Activated T-cell treated with anti-CD3 and anti-CD28 coated beads, Interleukin-2, amount 50 U/mL, for 72 hours (primary cell): ENCODE measurements around the gene LDLRAD4. TPM values are rescaled to one million over a fixed set of nuclear protein-coding genes. Genes with fewer than 3 reads are reported as not detected.

Experiments
- ATAC-seq, 2 donors: fragments of 150-1000 bp; cut with Tn5 transposase; replicated peaks in 1 of 2; 2 replicates each; pipeline ENCODE4 v1.10.0; 2021; ENCODE audit warnings: moderate library complexity in 2 of 2, mild to moderate bottlenecking in 1 of 2
- DNase-seq, 2 donors: peaks; one replicate each; pipeline ENCODE4 v3.0.0; 2021 to 2022; ENCODE audit warnings: mixed read lengths in 1 of 2
- H3K27ac Mint-ChIP-seq: one replicate; pipeline ENCODE4 v1.8.0; 2022; ENCODE audit warnings: mild to moderate bottlenecking, moderate library complexity, mixed read lengths
- H3K27me3 Mint-ChIP-seq: one replicate; pipeline ENCODE4 v1.8.0; 2022; ENCODE audit warnings: low read depth, mixed read lengths
- H3K36me3 Mint-ChIP-seq, 2 donors: one replicate each; pipeline ENCODE4 v1.8.0; 2022; ENCODE audit warnings: mixed read lengths in 2 of 2, mild to moderate bottlenecking in 1 of 2; ENCODE audit not compliant: insufficient read depth in 2 of 2
- H3K4me1 Mint-ChIP-seq: one replicate; pipeline ENCODE4 v1.8.0; 2022; ENCODE audit warnings: low read depth, mixed read lengths
- H3K4me3 Mint-ChIP-seq, 2 donors: one replicate each; pipeline ENCODE4 v1.8.0; 2022; ENCODE audit warnings: mild to moderate bottlenecking in 2 of 2, mixed read lengths in 2 of 2, moderate library complexity in 2 of 2
- H3K9me3 Mint-ChIP-seq, 2 donors: one replicate each; pipeline ENCODE4 v1.8.0; 2022; ENCODE audit warnings: mixed read lengths in 2 of 2
- total RNA-seq, 2 donors: library from RNA; stranded (reverse); gene quantifications; one replicate each; pipeline ENCODE4 v1.2.3, GENCODE V29; 2022

The LDLRAD4 gene
- total RNA-seq, 2 donors from 2014 or later, result 46.0 to 47.2 TPM

GRCh38 chr18:13641551-13642439, 423.2 kb downstream of the LDLRAD4 start:
- no peak overlapping the region for H3K4me3 Mint-ChIP-seq
- no peak overlapping the region for H3K27ac Mint-ChIP-seq
- no peak for DNase-seq
- H3K36me3 Mint-ChIP-seq, result peaks cover 1 to 2% of the 10 kb centered on the region in 2 donors
- no peak for ATAC-seq
- H3K4me1 Mint-ChIP-seq, result no peaks in the 10 kb centered on the region
- H3K27me3 Mint-ChIP-seq, result no peaks in the 10 kb centered on the region
- peaks cover 0 to 2% of the 10 kb centered on the region in 2 donors for H3K9me3 Mint-ChIP-seq

GRCh38 chr18:13642440-13642827, 423.9 kb downstream of the LDLRAD4 start:
- no peak overlapping the region for H3K4me3 Mint-ChIP-seq
- no peak overlapping the region for H3K27ac Mint-ChIP-seq
- H3K4me1 Mint-ChIP-seq, result no peaks in the 10 kb centered on the region
- ATAC-seq (no peak), DNase-seq (no peak)
- H3K36me3 Mint-ChIP-seq, result peaks cover 1 to 2% of the 10 kb centered on the region in 2 donors
- no peaks in the 10 kb centered on the region for H3K27me3 Mint-ChIP-seq
- peaks cover 0 to 2% of the 10 kb centered on the region in 2 donors for H3K9me3 Mint-ChIP-seq

- DNase-seq (no peak), ATAC-seq (no peak)
- peaks cover 1 to 2% of the 10 kb centered on the region in 2 donors for H3K36me3 Mint-ChIP-seq
- no peaks in the 10 kb centered on the region for H3K4me1 Mint-ChIP-seq
- H3K4me3 Mint-ChIP-seq, result no peak overlapping the region
- no peaks in the 10 kb centered on the region for H3K27me3 Mint-ChIP-seq
- H3K9me3 Mint-ChIP-seq, result peaks cover 0 to 2% of the 10 kb centered on the region in 2 donors
- H3K27ac Mint-ChIP-seq, result no peak overlapping the region
Measured at GRCh38 chr18:13643261-13643751, 424.7 kb downstream of the LDLRAD4 start.

GRCh38 chr18:13645093-13645492, 426.5 kb downstream of the LDLRAD4 start:
- H3K36me3 Mint-ChIP-seq, result peaks cover 1 to 2% of the 10 kb centered on the region in 2 donors
- H3K27me3 Mint-ChIP-seq, result no peaks in the 10 kb centered on the region
- H3K4me3 Mint-ChIP-seq, result no peak overlapping the region
- H3K4me1 Mint-ChIP-seq, result no peaks in the 10 kb centered on the region
- H3K27ac Mint-ChIP-seq, result no peak overlapping the region
- H3K9me3 Mint-ChIP-seq, result peaks cover 0 to 2% of the 10 kb centered on the region in 2 donors
- no peak for ATAC-seq
- no peak for DNase-seq

- Mint-ChIP-seq H3K27me3 (no peaks in the 10 kb centered on the region), H3K36me3 (no peaks in the 10 kb centered on the region), H3K4me3 (no peak overlapping the region), H3K9me3 (no peaks in the 10 kb centered on the region), H3K27ac (no peak overlapping the region), H3K4me1 (no peaks in the 10 kb centered on the region)
- ATAC-seq (no peak), DNase-seq (no peak)
Measured at GRCh38 chr18:13646633-13647032, 428.1 kb downstream of the LDLRAD4 start.

GRCh38 chr18:13647761-13648160, 429.2 kb downstream of the LDLRAD4 start:
- Mint-ChIP-seq H3K4me1 (no peaks in the 10 kb centered on the region), H3K4me3 (no peak overlapping the region), H3K9me3 (no peaks in the 10 kb centered on the region), H3K27ac (no peak overlapping the region), H3K27me3 (no peaks in the 10 kb centered on the region), H3K36me3 (no peaks in the 10 kb centered on the region)
- DNase-seq (no peak), ATAC-seq (no peak)

- Mint-ChIP-seq H3K9me3 (no peaks in the 10 kb centered on the region), H3K27ac (no peak overlapping the region), H3K4me3 (no peak overlapping the region), H3K36me3 (no peaks in the 10 kb centered on the region), H3K27me3 (no peaks in the 10 kb centered on the region), H3K4me1 (no peaks in the 10 kb centered on the region)
- no peak for ATAC-seq
- no peak for DNase-seq
Measured at GRCh38 chr18:13649397-13650390, 431.1 kb downstream of the LDLRAD4 start.

- H3K9me3 Mint-ChIP-seq, result no peaks in the 10 kb centered on the region
- DNase-seq, result no peak
- no peaks in the 10 kb centered on the region for H3K4me1 Mint-ChIP-seq
- no peak overlapping the region for H3K27ac Mint-ChIP-seq
- no peak for ATAC-seq
- H3K36me3 Mint-ChIP-seq, result no peaks in the 10 kb centered on the region
- H3K4me3 Mint-ChIP-seq, result no peak overlapping the region
- H3K27me3 Mint-ChIP-seq, result no peaks in the 10 kb centered on the region
Measured at GRCh38 chr18:13653746-13654433, 435.3 kb downstream of the LDLRAD4 start.

- Mint-ChIP-seq H3K4me1 (no peaks in the 10 kb centered on the region), H3K9me3 (no peaks in the 10 kb centered on the region), H3K4me3 (no peak overlapping the region), H3K27ac (no peak overlapping the region), H3K27me3 (no peaks in the 10 kb centered on the region), H3K36me3 (no peaks in the 10 kb centered on the region)
- ATAC-seq, result no peak
- no peak for DNase-seq
Measured at GRCh38 chr18:13657974-13658373, 439.4 kb downstream of the LDLRAD4 start.

- Mint-ChIP-seq H3K27me3 (no peaks in the 10 kb centered on the region), H3K36me3 (no peaks in the 10 kb centered on the region), H3K4me3 (no peak overlapping the region), H3K4me1 (no peaks in the 10 kb centered on the region), H3K9me3 (no peaks in the 10 kb centered on the region), H3K27ac (no peak overlapping the region)
- DNase-seq, result no peak
- ATAC-seq, result peak in 1 of 2 donors; percentile 29
Measured at GRCh38 chr18:13658436-13659204, 440.1 kb downstream of the LDLRAD4 start.

GRCh38 chr18:13660510-13660909, 441.9 kb downstream of the LDLRAD4 start:
- no peaks in the 10 kb centered on the region for H3K36me3 Mint-ChIP-seq
- H3K4me3 Mint-ChIP-seq, result no peak overlapping the region
- DNase-seq (no peak), ATAC-seq (no peak)
- no peak overlapping the region for H3K27ac Mint-ChIP-seq
- no peaks in the 10 kb centered on the region for H3K27me3 Mint-ChIP-seq
- H3K9me3 Mint-ChIP-seq, result no peaks in the 10 kb centered on the region
- no peaks in the 10 kb centered on the region for H3K4me1 Mint-ChIP-seq
